ENCODE results near the gene RAB9A. TPM values are rescaled to one million over a fixed set of nuclear protein-coding genes. Genes with fewer than 3 reads are reported as not detected.
"Not testable (repeated sequence)": the region's sequence is repeated elsewhere in the genome, so short reads cannot be mapped to it uniquely, and the experiment has no call there.

The RAB9A gene, protein sequence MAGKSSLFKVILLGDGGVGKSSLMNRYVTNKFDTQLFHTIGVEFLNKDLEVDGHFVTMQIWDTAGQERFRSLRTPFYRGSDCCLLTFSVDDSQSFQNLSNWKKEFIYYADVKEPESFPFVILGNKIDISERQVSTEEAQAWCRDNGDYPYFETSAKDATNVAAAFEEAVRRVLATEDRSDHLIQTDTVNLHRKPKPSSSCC
- 24.1 and 42.7 TPM in 2 replicates for total RNA-seq (2014; rRNA removed; shearing (Covaris generic); ENCODE audit: low replicate concordance)

DNA sequence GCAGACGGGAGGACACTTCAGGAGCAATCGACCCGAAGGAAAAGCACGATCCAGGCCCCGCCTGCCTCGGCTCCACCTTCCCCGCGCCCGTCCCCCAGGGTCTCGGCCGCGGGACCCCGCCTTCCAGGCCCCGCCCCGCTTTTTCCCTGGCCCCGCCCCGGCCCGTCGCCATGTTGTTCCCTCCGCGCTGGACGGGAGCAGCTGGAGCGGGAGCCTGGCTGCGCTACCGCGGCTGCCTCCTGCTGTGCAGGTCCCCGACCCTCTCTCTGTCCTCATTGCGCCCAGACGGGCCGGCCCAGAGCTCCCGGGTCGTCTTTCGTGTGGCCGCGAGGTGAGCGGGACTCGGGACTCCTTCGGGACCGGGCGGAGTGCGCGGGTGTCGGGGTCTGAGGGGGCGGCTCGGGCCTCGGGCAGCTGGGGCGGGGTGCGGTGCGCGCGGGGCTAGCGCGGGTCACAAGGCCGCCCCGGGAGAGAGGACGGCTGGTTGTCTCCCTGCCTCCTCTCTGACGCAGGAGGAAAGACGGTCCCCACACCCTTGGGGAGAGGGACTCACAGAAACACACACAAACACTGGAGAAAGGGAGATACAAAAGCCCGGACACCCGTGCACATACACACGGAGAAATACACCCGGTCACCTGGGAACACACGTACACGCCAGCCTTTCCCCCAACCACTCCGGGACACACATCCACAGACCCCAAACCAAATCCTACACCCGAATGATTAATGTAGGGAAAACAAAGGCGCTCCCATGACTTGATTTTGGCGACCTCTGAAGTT lies at the start of gene RAB9A:
RAB9A (plus strand) TSS at position 171 of the 783 bp plus-strand sequence. CDS start 19,619 bp downstream, outside the sequence.
- Histone ChIP-seq H3K4me3 (peak within 1 kb of the TSS; percentile 76), H3K27me3 (no peaks in the 10 kb centered on the region), H3K36me3 (peaks cover 3% of the 10 kb centered on the region; the same call in 1 of the 2 replicates), H3K9me3 (no peaks in the 10 kb centered on the region)
- DNase-seq: peak; percentile 79

DNA sequence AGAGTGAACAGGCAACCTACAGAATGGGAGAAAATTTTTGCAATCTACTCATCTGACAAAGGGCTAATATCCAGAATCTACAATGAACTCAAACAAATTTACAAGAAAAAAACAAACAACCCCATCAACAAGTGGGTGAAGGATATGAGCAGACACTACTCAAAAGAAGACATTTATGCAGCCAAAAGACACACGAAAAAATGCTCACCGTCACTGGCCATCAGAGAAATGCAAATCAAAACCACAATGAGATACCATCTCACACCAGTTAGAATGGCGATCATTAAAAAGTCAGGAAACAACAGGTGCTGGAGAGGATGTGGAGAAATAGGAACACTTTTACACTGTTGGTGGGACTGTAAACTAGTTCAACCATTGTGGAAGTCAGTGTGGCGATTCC lies 47.2 kb upstream of the RAB9A start:
- H3K9me3 ChIP-seq, H3K27me3 ChIP-seq, DNase-seq, H3K4me3 ChIP-seq, H3K36me3 ChIP-seq: not testable (repeated sequence)

GRCh38 chrX:13645464-13646153 lies 43.3 kb upstream of the RAB9A start:
- no peak overlapping the region for H3K4me3 ChIP-seq
- H3K9me3 ChIP-seq: no peaks in the 10 kb centered on the region
- H3K36me3 ChIP-seq: no peaks in the 10 kb centered on the region
- H3K27me3 ChIP-seq: no peaks in the 10 kb centered on the region
- no peak for DNase-seq

- Histone ChIP-seq H3K36me3 (no peaks in the 10 kb centered on the region), H3K4me3 (no peak overlapping the region), H3K9me3 (no peaks in the 10 kb centered on the region), H3K27me3 (no peaks in the 10 kb centered on the region)
- DNase-seq: peak; percentile 53
Observed at GRCh38 chrX:13646154-13646549, 42.8 kb upstream of the RAB9A start.

- H3K4me3 ChIP-seq: no peak overlapping the region
- no peaks in the 10 kb centered on the region for H3K9me3 ChIP-seq
- H3K27me3 ChIP-seq: no peaks in the 10 kb centered on the region
- H3K36me3 ChIP-seq: no peaks in the 10 kb centered on the region
- no peak for DNase-seq
Observed at GRCh38 chrX:13647709-13648212, 41.2 kb upstream of the RAB9A start.

GRCh38 chrX:13648336-13648735 lies 40.6 kb upstream of the RAB9A start:
- H3K4me3 ChIP-seq, H3K36me3 ChIP-seq: not testable (repeated sequence)

GRCh38 chrX:13649838-13650237 lies 39.1 kb upstream of the RAB9A start:
- DNase-seq: no peak
- Histone ChIP-seq H3K27me3 (no peaks in the 10 kb centered on the region), H3K4me3 (no peak overlapping the region), H3K36me3 (no peaks in the 10 kb centered on the region), H3K9me3 (no peaks in the 10 kb centered on the region)

More at GRCh38 chrX:13648336-13648735, 40.6 kb upstream of the RAB9A start:
- not testable (repeated sequence) for H3K27me3 ChIP-seq, H3K9me3 ChIP-seq, DNase-seq

DNA sequence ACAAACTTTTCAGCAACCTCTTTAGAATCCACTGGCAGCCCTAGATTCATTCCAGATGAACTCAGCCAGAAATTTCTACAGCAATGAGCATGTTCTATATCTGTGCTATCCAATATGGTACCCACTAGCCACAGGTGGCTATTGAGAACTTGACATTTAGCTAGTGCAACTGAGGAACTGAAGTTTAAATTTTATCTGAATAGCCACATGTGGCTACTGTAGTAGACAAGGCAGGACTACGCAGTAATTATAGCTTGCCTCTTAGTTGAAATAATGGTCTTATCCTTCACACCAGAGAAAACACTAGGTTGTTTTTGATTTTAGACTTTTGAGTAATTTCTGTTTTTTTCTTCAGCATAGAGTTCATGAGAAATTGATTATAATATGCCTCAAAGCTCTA lies 38.6 kb upstream of the RAB9A start:
- H3K36me3 ChIP-seq: no peaks in the 10 kb centered on the region
- H3K9me3 ChIP-seq: no peaks in the 10 kb centered on the region

GRCh38 chrX:13651150-13651549 lies 37.8 kb upstream of the RAB9A start:
- DNase-seq: no peak
- no peak overlapping the region for H3K4me3 ChIP-seq
- H3K9me3 ChIP-seq: no peaks in the 10 kb centered on the region
- H3K36me3 ChIP-seq: no peaks in the 10 kb centered on the region
- no peaks in the 10 kb centered on the region for H3K27me3 ChIP-seq

More for the DNA sequence above, 38.6 kb upstream of the RAB9A start:
- Histone ChIP-seq H3K27me3 (no peaks in the 10 kb centered on the region), H3K4me3 (no peak overlapping the region)
- DNase-seq: no peak

DNA sequence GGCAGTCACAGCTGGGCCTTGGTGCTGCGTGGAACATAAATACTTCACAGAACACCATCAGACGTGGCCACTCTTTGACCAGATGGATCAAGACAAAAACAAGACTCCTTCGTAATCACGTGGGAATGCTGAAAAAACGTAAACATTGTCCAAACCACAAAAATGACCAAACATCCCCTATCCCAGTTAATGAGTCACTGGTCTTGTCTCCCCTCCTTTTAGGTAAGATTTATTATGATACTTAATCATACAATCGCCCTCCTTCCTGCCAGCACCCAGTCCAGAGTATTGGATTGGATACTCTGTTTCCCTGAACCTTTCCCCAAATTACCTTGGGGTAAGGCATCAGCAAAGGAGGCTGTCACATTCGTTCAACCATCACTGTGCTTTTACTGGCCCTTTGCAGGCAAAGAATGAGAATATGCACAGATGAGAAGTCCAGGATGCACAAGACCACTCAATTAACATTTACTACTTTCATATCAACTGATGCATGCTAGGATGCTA lies 36.6 kb upstream of the RAB9A start:
- Histone ChIP-seq H3K4me3 (peak overlapping the region; percentile 62), H3K27me3 (no peaks in the 10 kb centered on the region), H3K9me3 (no peaks in the 10 kb centered on the region), H3K36me3 (no peaks in the 10 kb centered on the region)
- peak; percentile 34 for DNase-seq

- Histone ChIP-seq H3K9me3 (no peaks in the 10 kb centered on the region), H3K36me3 (no peaks in the 10 kb centered on the region), H3K27me3 (no peaks in the 10 kb centered on the region), H3K4me3 (peak within 1 kb of the TSS; percentile 62)
- peak; percentile 98 for DNase-seq
Observed at GRCh38 chrX:13652850-13653693, 35.9 kb upstream of the RAB9A start, which contains the start of gene TCEANC. TCEANC (plus strand) TSS chrX:13653141; CDS start chrX:13662509, 9,368 bp downstream.

DNA sequence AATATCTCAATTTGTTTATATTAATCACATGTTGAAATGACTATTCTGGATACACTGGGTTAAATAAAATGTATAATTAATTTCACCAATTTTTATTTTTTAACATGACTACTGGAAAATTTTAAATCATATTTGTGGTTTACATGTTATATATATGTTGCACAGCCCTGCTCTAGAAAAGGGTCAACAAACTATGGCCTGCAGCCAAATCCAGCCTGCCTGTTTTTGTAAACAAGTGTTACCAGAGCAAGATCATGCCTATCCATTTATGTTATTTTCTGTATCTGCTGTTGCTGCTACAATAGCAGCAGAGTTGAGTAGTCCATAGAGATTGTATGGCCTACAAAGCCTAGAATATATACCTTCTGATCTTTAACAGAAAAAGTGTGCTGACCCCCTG lies 34.8 kb upstream of the RAB9A start:
- no peaks in the 10 kb centered on the region for H3K27me3 ChIP-seq
- no peak for DNase-seq
- H3K36me3 ChIP-seq: no peaks in the 10 kb centered on the region
- H3K9me3 ChIP-seq: no peaks in the 10 kb centered on the region
- H3K4me3 ChIP-seq: peak overlapping the region; percentile 62

DNA sequence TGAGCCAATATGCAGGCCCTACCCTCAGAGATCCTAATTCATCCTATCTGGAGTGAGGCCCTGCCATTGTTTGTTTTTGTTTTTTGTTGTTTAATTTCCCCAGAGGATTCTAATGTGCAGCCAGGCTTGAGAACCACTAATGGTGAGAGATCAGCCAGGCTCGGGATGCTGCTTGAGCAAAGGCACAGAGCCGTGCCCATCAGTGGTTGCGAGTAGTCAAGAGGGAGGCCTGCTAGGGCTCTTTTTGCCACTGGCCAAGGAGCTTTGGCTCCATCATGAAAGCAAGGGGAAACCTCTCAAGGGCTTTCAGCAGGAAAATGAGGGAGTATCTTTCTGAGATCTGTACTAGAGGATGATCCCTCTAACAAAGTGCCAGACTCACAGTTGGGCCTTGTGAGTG lies 33.3 kb upstream of the RAB9A start:
- Histone ChIP-seq H3K36me3 (no peaks in the 10 kb centered on the region), H3K4me3 (no peak overlapping the region), H3K27me3 (no peaks in the 10 kb centered on the region), H3K9me3 (no peaks in the 10 kb centered on the region)
- no peak for DNase-seq

GRCh38 chrX:13658602-13659001 lies 30.3 kb upstream of the RAB9A start:
- no peak overlapping the region for H3K4me3 ChIP-seq
- H3K36me3 ChIP-seq: no peaks in the 10 kb centered on the region
- no peaks in the 10 kb centered on the region for H3K9me3 ChIP-seq
- no peaks in the 10 kb centered on the region for H3K27me3 ChIP-seq
- no peak for DNase-seq

- Histone ChIP-seq H3K27me3 (no peaks in the 10 kb centered on the region), H3K4me3 (no peak overlapping the region), H3K9me3 (no peaks in the 10 kb centered on the region), H3K36me3 (no peaks in the 10 kb centered on the region)
- DNase-seq: no peak
Observed at GRCh38 chrX:13659063-13659462, 29.9 kb upstream of the RAB9A start.

DNA sequence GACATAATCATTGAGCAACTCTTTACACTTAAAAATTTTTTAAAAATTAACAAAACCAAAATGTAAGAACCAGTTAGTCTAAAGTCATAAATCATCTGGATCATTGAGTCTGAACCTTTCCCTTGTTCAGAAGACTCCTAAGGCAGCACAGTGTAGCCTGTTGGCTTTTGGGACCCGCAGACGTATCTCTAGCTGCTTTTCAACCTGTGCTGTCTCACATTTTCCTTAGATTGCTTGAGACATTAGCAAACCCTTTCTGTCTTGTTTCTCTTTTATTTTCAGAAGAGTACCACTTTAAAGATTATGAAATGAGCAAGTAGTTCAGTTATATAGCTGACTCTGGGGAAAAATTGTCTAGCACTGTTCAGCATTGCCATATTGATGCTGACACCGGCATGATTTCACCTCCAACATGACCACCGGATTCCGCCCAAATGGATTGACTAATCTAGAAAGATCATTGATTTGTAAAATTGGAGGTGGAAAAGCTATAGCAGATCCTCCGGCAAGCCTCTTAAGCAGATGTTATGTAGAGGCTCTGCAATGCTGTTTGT lies 27.1 kb upstream of the RAB9A start:
- peak overlapping the region; percentile 31 for H3K4me3 ChIP-seq
- DNase-seq: no peak

More for the DNA sequence above, 27.1 kb upstream of the RAB9A start:
- Histone ChIP-seq H3K9me3 (no peaks in the 10 kb centered on the region), H3K36me3 (no peaks in the 10 kb centered on the region), H3K27me3 (no peaks in the 10 kb centered on the region)
